ENCODE data around the gene SMIM45.

Gene SMIM45

GRCh38 chr22:41951898-41952474 lies at the start of gene SMIM45:
Gene SMIM45 (plus strand): TSS chr22:41952150.
- DNase-seq: peak in 1 of 2 donors; percentile 15

DNA sequence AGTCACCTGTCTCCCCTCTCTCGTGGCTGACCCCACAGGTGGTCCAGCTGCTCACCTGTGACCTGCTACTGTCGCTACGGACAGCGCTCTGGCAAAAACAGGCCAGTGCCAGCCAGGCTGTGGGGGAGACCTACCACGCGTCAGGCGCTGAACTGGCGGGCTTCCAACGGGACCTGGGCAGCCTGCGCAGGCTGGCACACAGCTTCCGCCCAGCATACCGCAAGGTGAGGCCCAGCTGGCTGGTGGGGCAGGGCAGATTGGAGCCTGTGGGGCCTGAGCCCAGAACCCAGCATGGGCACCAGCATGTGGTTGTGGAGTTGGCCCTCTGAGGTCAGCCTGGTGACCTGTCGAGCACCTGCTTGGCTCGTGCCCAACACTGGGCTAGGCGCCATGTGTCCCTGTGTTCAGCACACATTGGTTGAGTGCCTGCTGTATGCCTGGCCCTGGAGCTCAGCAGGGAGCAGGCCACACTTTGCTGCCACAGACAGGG lies 49.0 kb upstream of the SMIM45 start:
- DNase-seq: no peak

- no peak for DNase-seq
Measured at GRCh38 chr22:41904450-41905410, 47.2 kb upstream of the SMIM45 start.

DNA sequence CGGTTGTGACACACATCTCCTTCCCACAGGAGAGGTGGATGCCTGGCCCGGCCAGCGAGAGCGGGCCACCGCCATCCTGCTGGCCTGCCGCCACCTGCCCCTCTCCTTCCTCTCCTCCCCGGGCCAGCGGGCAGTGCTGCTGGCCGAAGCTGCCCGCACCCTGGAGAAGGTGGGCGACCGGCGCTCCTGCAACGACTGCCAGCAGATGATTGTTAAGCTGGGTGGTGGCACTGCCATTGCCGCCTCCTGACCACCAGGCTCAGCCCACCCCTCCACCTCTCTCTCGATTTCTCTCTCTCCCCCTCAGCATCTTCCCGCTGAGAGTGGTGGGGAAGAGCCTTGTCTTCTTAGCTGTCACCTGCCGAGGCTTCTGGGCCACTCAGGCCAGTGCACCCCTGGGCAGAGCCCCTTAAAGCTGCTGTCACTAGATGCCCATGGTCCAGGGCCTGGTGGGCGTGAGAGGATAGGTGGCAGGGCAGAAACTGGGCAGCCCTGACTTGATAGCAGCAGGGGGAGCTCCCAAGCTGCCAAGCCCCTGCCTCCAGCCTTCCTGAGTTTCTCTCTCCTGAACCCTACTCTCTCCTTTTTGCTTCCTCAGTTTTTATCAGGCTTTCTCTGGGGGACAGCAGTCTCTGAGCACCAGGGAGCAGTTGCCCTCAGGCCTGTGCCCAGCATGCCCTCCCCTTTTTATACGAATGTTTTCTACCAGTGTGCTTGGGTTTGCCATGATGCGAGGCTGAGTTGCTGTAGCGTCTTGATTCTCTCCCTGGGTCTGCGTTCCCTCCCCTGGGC lies 46.3 kb upstream of the SMIM45 start:
- no peak for DNase-seq

- no peak for DNase-seq
Measured at GRCh38 chr22:41906822-41907221, 45.1 kb upstream of the SMIM45 start.

DNA sequence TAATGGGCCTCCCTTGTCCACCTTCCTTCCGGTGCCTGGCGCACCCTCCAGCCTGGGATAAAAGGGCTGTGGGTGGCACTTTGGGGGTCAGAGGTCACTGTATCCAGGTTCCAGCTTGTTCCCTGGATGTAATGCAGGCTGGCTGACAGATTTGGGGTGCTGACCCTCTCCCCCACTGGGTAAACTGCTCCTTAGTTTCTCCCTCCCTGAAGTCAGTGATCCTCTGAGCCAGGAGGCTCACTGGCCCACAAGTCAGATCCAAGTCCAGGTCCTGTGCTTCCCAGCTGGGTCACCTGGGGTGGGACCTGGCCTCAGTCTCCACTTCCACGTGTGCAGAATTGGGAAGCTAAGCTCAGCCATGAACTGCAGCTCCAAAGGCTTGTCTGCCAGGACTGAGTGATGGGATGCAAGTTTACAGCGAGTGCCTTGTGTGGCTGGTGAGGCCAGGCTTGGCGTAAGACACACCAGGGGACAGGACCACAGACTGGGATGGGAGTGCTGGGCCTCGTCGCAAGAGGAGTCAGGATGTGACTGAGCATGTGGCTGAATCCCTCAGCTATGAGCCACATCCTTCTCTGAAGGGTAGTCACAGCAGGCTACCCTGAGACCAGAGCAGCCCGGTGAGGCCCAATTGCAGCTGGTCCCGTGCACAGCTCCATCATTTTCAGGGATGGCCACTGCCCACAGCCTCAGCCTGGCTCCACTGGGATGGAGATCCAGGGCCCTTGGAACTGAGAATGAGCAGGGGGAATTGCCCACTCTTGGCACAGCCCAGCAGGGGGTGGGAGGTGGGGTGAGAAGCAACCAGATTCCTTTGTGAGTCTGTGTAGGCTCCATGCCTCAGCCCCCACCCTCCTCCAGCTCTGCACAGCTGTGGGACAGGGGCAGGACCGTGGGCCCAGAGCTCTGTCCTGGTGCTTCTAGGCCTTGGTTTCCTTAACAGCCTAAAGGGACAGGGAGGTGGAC lies 44.2 kb upstream of the SMIM45 start:
- DNase-seq: no peak

DNA sequence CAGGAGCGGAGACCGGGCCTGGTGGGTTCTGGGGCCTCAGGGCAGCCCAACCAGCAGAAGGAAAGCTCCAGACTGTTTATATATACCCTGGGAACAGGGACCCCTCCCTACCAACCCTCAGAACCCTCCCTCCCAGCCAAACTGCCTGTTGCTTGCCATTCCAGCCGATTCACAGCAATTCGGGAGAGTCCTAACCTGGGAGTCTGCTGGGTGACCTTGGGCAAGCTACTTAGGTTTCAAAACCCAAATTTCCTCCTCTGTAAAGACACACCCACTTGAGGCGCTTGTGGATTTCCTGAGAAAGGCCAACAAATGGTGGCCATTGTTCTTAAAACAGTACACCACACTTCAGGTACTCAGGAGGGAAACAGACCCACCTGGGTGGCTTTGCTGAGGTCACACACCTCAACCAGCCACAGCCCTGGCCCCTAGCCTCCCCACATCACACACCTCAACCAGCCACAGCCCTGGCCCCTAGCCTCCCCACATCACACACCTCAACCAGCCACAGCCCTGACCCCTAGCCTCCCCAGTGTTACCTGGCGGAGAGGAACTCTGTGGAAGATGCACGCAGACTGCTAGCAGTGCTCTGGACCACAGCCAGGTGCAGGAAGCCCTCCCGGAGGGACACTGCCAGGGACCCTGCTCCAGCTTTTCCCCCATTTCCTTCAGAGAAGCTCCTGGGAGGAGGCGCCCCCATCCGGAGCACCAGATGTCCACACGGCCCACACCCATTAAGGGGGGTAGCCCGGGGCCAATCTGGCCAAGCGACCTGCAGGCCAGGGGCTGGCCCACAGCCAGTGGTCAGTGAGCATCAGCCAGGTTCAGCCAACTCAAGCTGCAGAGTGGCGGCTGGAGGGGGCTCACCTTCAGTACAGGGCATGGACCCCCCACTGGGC lies 43.3 kb upstream of the SMIM45 start:
- DNase-seq: no peak

DNA sequence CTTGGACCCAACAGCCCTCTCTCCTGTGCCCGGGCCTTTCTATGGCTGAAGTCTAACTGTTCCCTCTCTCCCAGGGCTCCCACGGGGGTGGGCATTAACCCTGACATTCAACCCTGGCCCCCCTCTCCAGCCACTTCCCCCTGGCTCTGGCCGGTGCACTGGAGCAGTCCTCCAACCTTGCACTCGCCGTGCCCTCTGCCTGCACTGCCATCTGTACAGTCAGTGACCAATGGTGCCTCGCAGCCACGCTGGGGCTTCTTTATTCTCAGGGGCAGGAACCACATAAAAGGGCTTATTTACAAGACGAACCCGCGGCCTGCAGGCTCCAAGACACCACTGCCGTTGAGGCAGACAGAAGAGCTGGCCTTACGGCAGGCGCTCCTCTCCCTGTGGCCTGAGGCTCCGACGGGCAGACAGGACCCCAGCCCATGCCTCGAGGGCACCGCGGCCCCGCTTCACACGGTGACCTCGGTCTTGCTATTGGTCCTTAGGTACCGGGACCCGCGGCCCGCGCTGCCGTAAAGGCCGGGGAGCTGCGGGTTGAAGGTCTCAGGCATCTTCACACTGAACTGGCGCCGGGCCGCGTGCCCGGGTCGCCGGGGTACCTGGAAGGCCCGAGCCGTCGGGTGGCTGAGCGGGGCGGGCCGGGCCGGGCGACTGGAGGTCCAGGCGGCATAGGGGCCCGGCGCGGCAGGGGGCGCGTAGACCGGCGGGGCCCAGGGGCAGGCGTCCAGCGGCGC lies 42.5 kb upstream of the SMIM45 start:
- no peak for DNase-seq

- DNase-seq: peak in 1 of 2 donors; percentile 25
Measured at GRCh38 chr22:41910050-41911000, 41.6 kb upstream of the SMIM45 start.

DNA sequence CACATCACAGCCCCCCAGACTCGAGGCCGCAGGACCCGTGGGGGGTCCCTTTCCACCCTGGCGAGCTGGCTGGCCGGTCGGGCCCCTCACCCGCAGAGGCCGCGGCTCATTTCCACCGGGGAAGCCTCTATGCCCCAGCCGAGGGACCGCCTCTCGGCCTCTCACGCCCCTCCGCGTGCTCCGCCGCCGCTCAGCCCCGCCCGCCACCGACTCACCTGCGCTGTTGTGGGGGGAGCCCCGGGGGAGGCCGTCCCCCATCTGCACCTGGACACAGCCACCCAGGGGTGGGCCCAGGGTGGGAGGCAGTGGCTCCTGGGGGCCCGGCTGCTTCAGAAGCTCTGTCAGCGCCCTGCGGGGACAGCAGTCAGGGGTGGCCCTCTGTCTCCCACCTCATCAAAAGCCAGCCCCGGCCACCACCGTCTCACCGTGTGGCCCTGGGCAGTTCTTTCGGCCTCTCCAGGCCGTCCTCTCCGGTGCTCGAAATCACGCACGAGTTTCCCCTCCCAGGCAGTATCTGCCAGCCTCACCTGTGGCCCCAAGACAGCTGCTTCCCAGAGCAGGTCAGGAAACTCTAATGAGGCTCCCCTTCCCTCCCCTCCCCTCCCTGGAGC lies 40.8 kb upstream of the SMIM45 start:
- no peak for DNase-seq

DNA sequence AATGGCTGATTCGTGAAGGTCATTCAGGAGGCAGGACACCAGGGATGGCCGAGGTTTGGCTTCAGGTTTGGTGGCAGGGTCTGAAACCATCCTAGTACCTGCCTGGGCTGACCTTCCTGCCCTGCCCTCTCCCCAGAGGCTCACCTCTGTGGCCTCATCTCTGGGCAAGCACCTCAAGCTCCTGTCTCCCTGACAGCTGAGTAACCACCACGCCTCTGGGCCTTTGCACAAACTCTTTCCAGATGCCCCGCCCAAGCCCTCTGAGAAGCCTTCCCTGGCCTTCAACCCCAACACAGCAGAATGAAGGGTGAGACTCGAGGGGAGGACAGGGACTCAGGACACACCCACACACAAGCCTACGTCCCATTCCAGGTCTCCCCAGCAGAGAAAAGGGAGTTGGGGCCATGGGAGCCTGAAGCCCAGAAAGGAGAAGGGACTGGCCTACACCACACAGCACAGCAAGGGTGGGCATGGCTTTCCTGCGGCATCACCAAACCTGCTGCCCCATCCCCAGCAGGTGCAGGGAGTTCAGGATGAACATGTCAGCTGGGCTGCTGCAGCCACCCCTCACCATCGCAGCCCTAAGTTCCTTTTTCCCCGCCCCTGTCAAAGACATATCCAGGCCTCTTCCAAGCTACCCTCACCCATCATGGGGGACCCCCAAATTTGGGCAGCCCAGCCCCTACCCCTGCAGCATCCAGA lies 39.5 kb upstream of the SMIM45 start:
- DNase-seq: no peak

DNA sequence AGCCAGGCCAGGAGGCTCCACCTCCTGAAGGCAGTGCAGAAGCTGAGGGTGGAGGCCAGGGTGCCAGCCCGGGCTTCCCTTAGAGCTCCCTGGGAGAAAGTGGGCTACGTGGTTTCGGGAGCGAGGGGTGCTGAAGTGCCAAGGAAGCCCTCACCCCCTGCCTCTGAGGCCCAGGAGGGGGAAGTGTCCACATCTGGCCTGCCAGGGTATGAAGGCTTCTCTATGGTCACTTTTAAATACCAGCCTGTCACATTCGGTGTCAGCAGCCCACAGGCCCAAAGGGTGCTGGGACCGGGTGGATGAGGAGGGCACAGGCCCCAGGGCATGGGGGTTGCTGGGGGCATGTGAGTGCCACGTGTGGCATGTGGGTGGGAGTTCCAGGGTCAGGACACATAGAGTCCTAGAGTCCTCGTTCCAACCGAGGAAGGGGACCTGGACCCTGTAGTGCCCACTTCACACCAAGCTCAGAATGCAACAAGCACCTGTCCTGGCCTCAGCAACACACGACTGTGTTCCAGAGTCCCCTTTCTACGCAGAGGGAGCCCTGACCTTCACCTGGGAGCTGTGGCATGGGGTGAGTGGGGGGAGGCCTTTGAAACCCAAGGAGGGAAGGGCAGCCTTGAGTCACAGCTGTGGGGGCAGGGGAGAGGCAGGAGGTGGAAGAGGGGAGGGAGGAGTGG lies 38.8 kb upstream of the SMIM45 start:
- no peak for DNase-seq

DNA sequence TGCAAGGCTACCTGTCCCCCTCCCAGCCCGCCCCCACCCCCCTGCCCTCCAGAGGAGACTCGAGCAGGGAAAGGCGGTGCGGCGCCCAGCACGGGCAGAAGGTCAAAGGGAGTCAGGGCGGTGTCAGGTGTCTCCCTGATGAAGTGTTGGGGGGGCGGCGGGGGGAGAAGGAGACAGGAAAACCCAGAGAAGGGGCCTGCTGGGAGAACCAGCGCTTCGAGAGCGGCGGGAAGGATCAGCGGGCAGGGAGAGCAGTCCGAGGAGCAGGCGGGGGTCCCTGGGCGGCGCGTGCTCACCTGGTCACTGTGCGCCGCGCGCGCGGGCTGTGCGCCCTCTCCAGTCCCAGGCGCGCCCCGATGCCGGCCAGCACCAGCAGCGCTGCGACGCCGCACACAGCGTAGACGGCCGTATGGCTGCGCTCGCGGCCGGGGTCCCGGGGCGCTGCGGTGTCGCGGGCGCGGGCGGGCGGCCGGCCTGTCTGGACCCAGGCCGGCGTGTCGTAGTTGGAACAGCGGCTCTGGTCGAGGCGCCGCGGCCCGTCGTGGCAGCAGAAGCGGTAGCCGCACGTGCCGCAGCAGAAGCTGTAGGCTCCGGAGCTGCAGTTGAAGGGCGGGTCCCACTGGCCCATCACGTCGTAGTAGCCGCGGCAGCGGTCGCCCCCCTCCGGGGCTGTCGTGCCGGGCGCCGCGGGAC lies 38.0 kb upstream of the SMIM45 start:
- no peak for DNase-seq

- DNase-seq: no peak
Measured at GRCh38 chr22:41914611-41915034, 37.3 kb upstream of the SMIM45 start.

DNA sequence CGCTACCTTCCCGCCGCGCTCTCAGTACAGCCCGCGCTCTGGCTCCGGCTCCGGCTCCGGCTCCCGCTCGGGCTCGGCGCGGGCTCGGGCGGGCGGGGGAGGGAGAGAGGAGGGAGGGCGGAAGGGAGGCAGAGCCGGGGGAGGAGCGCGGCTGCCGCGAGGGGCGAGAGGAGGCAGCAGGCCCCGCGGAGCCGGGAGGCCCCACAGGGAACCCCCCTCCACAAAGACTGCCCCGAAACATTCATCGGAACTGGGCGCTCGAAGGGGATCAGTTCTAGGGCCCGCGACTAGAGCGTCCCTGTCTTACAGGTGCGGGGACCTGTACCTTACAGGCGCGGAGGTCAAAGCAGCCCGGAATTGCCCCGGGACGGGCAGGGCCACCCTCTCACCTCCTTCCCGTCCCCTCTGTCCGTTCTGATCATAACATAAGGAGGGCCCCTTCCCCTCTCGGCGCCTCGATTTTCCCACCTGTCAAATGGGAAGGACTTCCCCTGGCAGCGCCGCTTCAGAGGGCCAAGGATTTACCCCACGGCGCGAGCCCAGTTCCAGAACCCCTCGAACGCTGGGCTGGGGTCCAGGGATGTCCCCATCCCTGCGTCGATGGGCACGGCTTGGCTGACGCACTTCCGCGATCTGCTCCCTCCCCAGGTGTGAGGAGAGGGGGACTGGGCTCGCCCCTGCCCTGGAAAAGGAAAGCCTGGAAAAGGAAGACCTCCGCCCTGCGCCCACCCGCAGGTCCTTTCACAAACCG lies 36.7 kb upstream of the SMIM45 start, which contains the start of gene SHISA8:
TSS of gene SHISA8 (minus strand) at position 40 of the 751 bp plus-strand sequence. CDS start 407 bp downstream, outside the sequence.
- DNase-seq: peak; percentile 59 to 67

Measured in stimulated activated CD4-positive, alpha-beta T cell treated with anti-CD3 and anti-CD28 coated beads, Interleukin-2, amount 100 ng/mL, for 24 hours (primary cell).